ENCODE measurements around the gene FRMPD1.

DNA sequence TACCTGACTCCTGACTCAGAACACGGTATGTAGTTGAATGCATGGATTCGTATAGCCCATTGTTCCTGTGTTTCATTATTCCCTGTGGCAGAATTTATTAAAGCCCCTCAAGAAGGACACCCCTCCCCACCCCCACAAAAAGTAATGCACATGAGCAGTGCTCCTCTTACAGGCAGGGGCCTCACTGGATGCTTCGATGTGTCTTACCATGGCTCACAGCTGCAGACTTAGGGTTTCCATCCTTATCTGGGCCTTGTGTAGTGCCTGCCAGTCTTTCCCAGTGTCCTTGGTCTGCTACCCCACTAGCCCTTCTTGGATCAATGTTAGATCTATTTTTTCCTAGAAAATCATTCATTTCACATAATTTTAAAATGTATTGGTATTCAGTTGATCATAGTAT is 119.2 kb downstream of the FRMPD1 start:
- TF ChIP-seq, protein P1, sequence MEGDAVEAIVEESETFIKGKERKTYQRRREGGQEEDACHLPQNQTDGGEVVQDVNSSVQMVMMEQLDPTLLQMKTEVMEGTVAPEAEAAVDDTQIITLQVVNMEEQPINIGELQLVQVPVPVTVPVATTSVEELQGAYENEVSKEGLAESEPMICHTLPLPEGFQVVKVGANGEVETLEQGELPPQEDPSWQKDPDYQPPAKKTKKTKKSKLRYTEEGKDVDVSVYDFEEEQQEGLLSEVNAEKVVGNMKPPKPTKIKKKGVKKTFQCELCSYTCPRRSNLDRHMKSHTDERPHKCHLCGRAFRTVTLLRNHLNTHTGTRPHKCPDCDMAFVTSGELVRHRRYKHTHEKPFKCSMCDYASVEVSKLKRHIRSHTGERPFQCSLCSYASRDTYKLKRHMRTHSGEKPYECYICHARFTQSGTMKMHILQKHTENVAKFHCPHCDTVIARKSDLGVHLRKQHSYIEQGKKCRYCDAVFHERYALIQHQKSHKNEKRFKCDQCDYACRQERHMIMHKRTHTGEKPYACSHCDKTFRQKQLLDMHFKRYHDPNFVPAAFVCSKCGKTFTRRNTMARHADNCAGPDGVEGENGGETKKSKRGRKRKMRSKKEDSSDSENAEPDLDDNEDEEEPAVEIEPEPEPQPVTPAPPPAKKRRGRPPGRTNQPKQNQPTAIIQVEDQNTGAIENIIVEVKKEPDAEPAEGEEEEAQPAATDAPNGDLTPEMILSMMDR (IDR thresholded peaks at IDR 0.05) = no peak
- no peak for TF ChIP-seq POLR2A (IDR thresholded peaks at IDR 0.05)

All from adrenal gland (tissue), 5 donors.